ENCODE results near the gene NARS2.

NARS2 gene

GRCh38 chr11:78406568-78407196 is 168.0 kb downstream of the NARS2 start:
- no peak overlapping the region for H2AFZ ChIP-seq (ENCODE audit: low read length)
- no peak overlapping the region for H3K4me2 ChIP-seq (ENCODE audit: low read length)
- no peaks in the 10 kb centered on the region for H3K79me2 ChIP-seq (ENCODE audit: insufficient read depth, low read length)
- H3K9me2 ChIP-seq (ENCODE audit: low read depth, low read length), result no peaks in the 10 kb centered on the region
- H3K27ac ChIP-seq (ENCODE audit: low read depth, low read length, poor library complexity, severe bottlenecking), result no peak overlapping the region
- H4K20me1 ChIP-seq (ENCODE audit: insufficient read depth, low read length), result no peaks in the 10 kb centered on the region
- peaks cover 3% of the 10 kb centered on the region; the same call in 1 of the 2 replicates for H3K9me3 ChIP-seq (ENCODE audit: low read length)
- no peaks in the 10 kb centered on the region for H3K27me3 ChIP-seq (ENCODE audit: insufficient read depth, low read length)
- TF ChIP-seq CTCF (IDR thresholded peaks at IDR 0.05; ENCODE audit: low read length), result no peak
- no peak for TF ChIP-seq EZH2 (IDR thresholded peaks at IDR 0.05; ENCODE audit: borderline replicate concordance, low read length)
- no peak overlapping the region for H3K9ac ChIP-seq (ENCODE audit: low read length)
- no peak overlapping the region for H3K4me3 ChIP-seq (ENCODE audit: low read depth, low read length, poor library complexity, severe bottlenecking)
- H3F3A ChIP-seq (ENCODE audit: insufficient read depth, low read length), result no peaks in the 10 kb centered on the region
- H3K36me3 ChIP-seq (ENCODE audit: insufficient read depth, low read length), result no peaks in the 10 kb centered on the region
- no peaks in the 10 kb centered on the region for H3K4me1 ChIP-seq (ENCODE audit: insufficient read depth, low read length, severe bottlenecking)

- peaks cover 3% of the 10 kb centered on the region; the same call in 1 of the 2 replicates for H3K9me3 ChIP-seq (ENCODE audit: low read length)
- no peaks in the 10 kb centered on the region for H3K27me3 ChIP-seq (ENCODE audit: insufficient read depth, low read length)
- TF ChIP-seq CTCF (IDR thresholded peaks at IDR 0.05; ENCODE audit: low read length), result no peak
- TF ChIP-seq EZH2 (IDR thresholded peaks at IDR 0.05; ENCODE audit: borderline replicate concordance, low read length), result no peak
- H3K4me3 ChIP-seq (ENCODE audit: low read depth, low read length, poor library complexity, severe bottlenecking), result no peak overlapping the region
- H4K20me1 ChIP-seq (ENCODE audit: insufficient read depth, low read length), result no peaks in the 10 kb centered on the region
- H3K4me1 ChIP-seq (ENCODE audit: insufficient read depth, low read length, severe bottlenecking), result no peaks in the 10 kb centered on the region
- H3K36me3 ChIP-seq (ENCODE audit: insufficient read depth, low read length), result no peaks in the 10 kb centered on the region
- no peaks in the 10 kb centered on the region for H3K9me2 ChIP-seq (ENCODE audit: low read depth, low read length)
- no peak overlapping the region for H3K4me2 ChIP-seq (ENCODE audit: low read length)
- no peaks in the 10 kb centered on the region for H3K79me2 ChIP-seq (ENCODE audit: insufficient read depth, low read length)
- no peak overlapping the region for H3K27ac ChIP-seq (ENCODE audit: low read depth, low read length, poor library complexity, severe bottlenecking)
- H3F3A ChIP-seq (ENCODE audit: insufficient read depth, low read length), result no peaks in the 10 kb centered on the region
- H2AFZ ChIP-seq (ENCODE audit: low read length), result no peak overlapping the region
- H3K9ac ChIP-seq (ENCODE audit: low read length), result no peak overlapping the region
These were observed 168.9 kb downstream of the NARS2 start for GRCh38 chr11:78405805-78406204.

- Histone ChIP-seq H3K4me2 (ENCODE audit: low read length) (no peak overlapping the region), H3K36me3 (ENCODE audit: insufficient read depth, low read length) (no peaks in the 10 kb centered on the region), H3K9ac (ENCODE audit: low read length) (no peak overlapping the region), H3K27ac (ENCODE audit: low read depth, low read length, poor library complexity, severe bottlenecking) (no peak overlapping the region), H3K79me2 (ENCODE audit: insufficient read depth, low read length) (no peaks in the 10 kb centered on the region), H3K9me3 (ENCODE audit: low read length) (no peaks in the 10 kb centered on the region), H3F3A (ENCODE audit: insufficient read depth, low read length) (no peaks in the 10 kb centered on the region), H3K4me3 (ENCODE audit: low read depth, low read length, poor library complexity, severe bottlenecking) (no peak overlapping the region), H3K9me2 (ENCODE audit: low read depth, low read length) (no peaks in the 10 kb centered on the region), H4K20me1 (ENCODE audit: insufficient read depth, low read length) (no peaks in the 10 kb centered on the region), H3K4me1 (ENCODE audit: insufficient read depth, low read length, severe bottlenecking) (no peaks in the 10 kb centered on the region), H3K27me3 (ENCODE audit: insufficient read depth, low read length) (no peaks in the 10 kb centered on the region), H2AFZ (ENCODE audit: low read length) (no peak overlapping the region)
- TF ChIP-seq EZH2 (IDR thresholded peaks at IDR 0.05; ENCODE audit: borderline replicate concordance, low read length) (no peak), CTCF (IDR thresholded peaks at IDR 0.05; ENCODE audit: low read length) (no peak)
These were observed 170.9 kb downstream of the NARS2 start for GRCh38 chr11:78403781-78404180.
